GM12864 (cell line): Measurements from ENCODE around the gene SREBF1.

Experiments used
- DNase-seq: peaks from one replicate; pipeline ENCODE4 v3.0.0-alpha.2; 2011; ENCODE audit warnings: low read depth
- H3K4me3 ChIP-seq: 2 replicates; pipeline ENCODE4 v1.5.1; 2011; ENCODE audit warnings: mild to moderate bottlenecking, low read depth, low read length, control low read depth
- CTCF ChIP-seq: IDR thresholded peaks from 2 replicates; pipeline ENCODE4 v1.5.1; 2011; ENCODE audit warnings: low read depth, mild to moderate bottlenecking, moderate library complexity, low read length, control low read depth, inconsistent platforms; ENCODE audit errors: missing control alignments

The SREBF1 gene

DNA sequence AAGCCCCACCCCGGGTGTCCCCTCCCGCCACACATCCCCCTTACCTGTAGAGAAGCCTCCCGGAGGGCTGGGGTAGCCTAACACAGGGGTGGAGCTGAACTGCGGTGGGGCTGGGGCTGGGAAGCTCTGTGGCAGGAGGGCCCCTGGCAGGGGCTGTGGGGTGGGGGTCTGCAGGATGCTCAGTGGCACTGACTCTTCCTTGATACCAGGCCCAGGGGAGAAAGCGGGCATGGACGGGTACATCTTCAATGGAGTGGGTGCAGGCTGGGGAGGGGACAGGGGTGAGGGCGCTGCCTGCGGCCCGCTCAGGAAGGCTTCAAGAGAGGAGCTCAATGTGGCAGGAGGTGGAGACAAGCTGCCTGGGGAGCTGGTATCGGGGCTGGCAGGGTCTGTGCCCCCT, 16.7 kb downstream of the SREBF1 start:
- no peak for DNase-seq
- TF ChIP-seq CTCF = no peak
- H3K4me3 ChIP-seq = no peak overlapping the region

DNA sequence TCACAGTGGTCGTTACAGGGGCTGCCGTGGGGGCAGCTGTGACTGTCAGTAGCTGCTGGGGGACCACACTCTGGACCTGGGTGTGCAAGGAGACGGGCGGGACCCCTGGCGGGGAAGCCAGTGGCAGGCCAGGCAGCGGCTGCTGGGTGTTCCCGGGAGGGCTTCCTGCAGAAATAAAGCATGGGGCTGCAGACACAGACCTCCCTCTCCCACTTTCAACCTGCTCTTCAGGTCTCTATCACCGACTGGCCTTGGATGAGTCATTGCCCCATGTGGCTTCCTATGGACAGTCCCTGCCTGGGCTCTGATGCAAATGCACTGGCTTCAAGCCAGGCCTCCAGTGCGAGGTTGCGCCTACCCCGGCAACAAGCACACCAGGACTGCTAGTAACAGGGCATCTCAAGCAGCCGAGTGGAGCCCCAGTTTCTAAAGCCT, 17.2 kb downstream of the SREBF1 start:
- DNase-seq = no peak
- H3K4me3 ChIP-seq = no peak overlapping the region
- no peak for TF ChIP-seq CTCF

DNA sequence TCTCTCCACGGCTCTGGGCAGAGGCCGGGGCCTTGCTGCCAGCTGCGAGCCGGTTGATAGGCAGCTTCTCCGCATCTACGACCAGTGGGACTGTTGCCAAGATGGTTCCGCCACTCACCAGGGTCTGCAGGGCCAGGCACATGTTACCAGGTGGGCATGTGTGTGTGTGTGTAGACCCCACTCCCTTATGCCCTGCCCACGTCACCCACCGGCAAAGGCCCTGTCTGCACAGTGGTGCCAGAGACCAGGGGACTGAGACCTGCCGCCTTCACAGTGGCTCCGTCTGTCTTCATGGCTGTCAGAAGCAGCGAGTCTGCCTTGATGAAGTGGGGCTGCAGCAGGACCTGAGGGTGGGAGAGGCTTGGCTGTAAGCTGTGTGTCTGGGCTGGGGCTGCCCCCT, 17.7 kb downstream of the SREBF1 start:
- DNase-seq = no peak
- H3K4me3 ChIP-seq = no peak overlapping the region
- no peak for TF ChIP-seq CTCF

DNA sequence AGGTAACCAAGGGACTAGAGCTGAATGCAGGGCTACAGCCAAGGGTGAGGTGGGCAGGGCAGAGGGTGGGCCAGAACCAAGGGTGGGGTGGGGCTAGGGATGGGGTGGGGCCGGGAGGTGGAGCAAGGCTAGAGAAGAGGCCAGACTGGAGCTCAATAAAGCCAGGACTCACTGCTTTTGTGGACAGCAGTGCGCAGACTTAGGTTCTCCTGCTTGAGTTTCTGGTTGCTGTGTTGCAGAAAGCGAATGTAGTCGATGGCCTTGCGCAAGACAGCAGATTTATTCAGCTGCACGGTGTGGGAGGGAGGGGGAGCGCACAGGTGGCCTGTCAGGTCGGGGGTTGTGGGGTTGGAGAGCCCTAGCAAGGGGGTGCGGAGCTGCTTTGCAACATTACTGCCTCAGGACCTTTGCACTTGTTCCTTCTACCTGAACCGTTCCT, 18.7 kb downstream of the SREBF1 start:
- TF ChIP-seq CTCF = no peak
- no peak for DNase-seq

GRCh38 chr17:17817552-17817947, 19.2 kb downstream of the SREBF1 start:
- no peak for TF ChIP-seq CTCF
- H3K4me3 ChIP-seq = no peak overlapping the region
- no peak for DNase-seq

More for the DNA sequence above, 18.7 kb downstream of the SREBF1 start:
- H3K4me3 ChIP-seq = no peak overlapping the region

DNA sequence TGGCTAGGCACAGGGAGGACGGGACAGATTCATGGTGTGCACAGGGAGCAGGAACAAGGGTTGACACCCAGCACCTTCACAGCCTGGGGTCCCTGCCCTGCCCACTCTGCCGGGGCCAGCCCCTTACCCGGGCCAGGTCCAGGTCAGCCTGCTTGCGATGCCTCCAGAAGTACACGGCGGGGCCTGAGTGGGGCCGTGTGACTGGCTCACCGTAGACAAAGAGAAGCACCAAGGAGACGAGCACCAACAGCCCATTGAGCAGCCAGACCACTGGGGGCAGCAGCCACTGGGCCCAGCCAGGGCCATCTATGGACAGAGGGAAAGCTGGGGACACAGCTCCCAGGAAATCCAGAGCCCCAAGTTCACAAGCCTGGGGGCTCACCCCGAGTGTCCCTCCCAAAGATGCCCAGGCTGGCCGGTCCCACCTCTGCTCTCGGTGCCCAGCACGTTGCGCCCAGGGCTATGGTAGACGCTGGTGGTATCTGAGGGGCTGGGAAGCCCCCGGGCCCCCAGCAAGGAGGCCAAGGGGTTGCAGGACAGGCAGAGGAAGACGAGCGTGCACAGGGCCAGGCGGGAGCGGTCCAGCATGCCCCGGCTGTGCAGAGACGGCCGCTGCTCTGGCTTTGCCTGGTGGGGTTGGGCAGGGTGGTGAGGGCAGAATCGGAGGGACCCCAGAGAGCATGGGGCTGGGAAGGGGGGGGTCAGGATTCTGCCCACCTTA, 19.8 kb downstream of the SREBF1 start:
- no peak for TF ChIP-seq CTCF
- DNase-seq = no peak
- H3K4me3 ChIP-seq = no peak overlapping the region

GRCh38 chr17:17816240-17816814, 20.5 kb downstream of the SREBF1 start:
- H3K4me3 ChIP-seq = no peak overlapping the region
- no peak for DNase-seq
- TF ChIP-seq CTCF = no peak
